GM12865 (cell line): Measurements from ENCODE around the gene CBLN3.
"Not testable (repeated sequence)": the region's sequence is repeated elsewhere in the genome, so short reads cannot be mapped to it uniquely, and the experiment has no call there.

Experiments used
- DNase-seq: peaks from one replicate; pipeline ENCODE4 v3.0.0; 2010; ENCODE audit warnings: low read depth
- H3K4me3 ChIP-seq: 2 replicates; pipeline ENCODE4 v1.5.1; 2011; ENCODE audit warnings: mild to moderate bottlenecking, low read depth, low read length, control low read depth
- TF ChIP-seq, protein P1 (sequence below): IDR thresholded peaks from 2 replicates; pipeline ENCODE4 v1.5.1; 2011; ENCODE audit warnings: low read length, control low read depth, low read depth, inconsistent platforms; ENCODE audit not compliant: insufficient read depth; ENCODE audit errors: missing control alignments

Gene CBLN3

DNA sequence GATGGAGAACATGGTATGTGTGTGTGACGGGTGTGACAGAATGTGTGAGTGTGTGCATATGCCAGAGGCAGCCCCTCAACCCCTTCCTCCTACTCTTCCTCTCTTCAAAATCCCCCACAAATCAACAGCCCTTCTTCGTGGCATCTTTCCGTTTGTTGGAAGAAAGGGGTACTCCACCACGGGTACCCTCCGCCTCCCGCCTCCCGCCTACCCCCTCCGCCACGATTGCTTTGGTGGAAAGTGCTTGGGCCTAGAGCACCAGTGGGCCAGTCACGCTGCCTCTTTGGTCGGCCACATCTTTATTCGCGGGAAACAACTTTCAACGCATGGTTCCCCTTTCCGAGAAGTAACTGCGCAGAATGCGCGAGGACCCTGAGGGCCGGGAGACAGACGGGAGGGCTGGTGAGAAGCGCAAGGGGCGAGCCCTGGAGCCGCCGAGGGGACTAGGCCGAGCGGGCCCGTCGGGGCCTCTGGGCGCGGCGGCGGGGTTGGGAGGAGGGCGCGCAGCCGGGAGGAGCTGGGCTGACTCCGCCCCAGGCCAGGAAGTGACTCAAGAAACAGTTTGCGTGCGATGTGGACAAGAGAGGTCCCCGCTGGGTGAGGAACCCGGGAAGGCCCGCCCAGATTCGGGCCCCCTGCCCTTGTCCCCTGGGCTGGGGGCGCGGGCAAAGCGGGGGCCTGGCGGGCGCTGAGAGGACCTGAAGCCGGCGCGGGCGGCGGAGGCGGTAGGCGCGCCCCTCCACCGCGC, at the start of gene CBLN3, which contains the start of gene KHNYN:
Gene CBLN3, minus strand, starts transcription at position 274 of the 748 bp plus-strand sequence. CDS start 614 bp downstream, outside the sequence.
Gene KHNYN, plus strand, starts transcription at position 560 of the 748 bp plus-strand sequence. CDS start 777 bp downstream, outside the sequence.
- DNase-seq: peak; percentile 93
- H3K4me3 ChIP-seq: peak within 1 kb of the TSS; percentile 66
- TF ChIP-seq, protein P1, sequence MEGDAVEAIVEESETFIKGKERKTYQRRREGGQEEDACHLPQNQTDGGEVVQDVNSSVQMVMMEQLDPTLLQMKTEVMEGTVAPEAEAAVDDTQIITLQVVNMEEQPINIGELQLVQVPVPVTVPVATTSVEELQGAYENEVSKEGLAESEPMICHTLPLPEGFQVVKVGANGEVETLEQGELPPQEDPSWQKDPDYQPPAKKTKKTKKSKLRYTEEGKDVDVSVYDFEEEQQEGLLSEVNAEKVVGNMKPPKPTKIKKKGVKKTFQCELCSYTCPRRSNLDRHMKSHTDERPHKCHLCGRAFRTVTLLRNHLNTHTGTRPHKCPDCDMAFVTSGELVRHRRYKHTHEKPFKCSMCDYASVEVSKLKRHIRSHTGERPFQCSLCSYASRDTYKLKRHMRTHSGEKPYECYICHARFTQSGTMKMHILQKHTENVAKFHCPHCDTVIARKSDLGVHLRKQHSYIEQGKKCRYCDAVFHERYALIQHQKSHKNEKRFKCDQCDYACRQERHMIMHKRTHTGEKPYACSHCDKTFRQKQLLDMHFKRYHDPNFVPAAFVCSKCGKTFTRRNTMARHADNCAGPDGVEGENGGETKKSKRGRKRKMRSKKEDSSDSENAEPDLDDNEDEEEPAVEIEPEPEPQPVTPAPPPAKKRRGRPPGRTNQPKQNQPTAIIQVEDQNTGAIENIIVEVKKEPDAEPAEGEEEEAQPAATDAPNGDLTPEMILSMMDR: no peak

DNA sequence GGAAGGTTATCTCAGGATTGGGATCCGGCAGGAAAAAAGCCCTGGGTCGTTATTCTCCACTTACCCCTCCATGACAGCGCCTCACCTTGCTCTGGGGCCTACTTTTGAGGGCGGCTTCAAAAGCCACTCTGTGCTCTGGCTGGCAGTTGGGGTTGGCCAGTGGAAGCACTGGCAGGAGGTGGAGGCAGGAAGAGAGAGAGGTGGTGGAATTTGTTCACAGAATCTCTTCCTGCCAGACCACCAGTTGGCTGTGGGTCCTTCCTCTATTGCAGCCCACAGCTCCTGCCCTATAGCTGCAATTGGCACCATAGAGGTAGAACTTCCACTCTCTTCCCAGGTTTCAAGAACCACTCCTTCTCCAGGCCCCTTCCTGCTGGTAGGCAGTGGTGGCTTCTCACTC, 45.8 kb upstream of the CBLN3 start:
- no peak for DNase-seq
- TF ChIP-seq, protein P1: no peak
- H3K4me3 ChIP-seq: no peak overlapping the region

DNA sequence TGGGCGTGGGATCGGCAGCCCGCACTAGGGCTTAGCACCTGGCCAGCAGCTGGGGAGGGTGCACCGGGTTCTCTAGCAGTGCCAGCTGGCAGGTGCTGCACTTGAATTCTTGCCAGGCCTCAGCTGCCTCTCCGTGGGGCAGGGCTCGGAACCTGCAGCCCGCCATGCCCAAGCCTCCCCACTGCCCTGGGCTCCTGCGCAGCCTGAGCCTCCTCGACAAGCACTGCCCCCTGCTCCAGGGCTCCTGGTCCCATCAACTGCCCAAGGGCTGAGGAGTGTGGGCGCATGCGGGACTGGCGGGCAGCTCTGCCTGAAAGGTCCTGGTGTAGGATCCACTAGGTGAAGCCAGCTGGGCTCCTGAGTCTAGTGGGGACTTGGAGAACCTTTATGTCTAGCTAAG, 43.7 kb upstream of the CBLN3 start:
- DNase-seq: no peak
- no peak overlapping the region for H3K4me3 ChIP-seq
- TF ChIP-seq, protein P1: no peak

DNA sequence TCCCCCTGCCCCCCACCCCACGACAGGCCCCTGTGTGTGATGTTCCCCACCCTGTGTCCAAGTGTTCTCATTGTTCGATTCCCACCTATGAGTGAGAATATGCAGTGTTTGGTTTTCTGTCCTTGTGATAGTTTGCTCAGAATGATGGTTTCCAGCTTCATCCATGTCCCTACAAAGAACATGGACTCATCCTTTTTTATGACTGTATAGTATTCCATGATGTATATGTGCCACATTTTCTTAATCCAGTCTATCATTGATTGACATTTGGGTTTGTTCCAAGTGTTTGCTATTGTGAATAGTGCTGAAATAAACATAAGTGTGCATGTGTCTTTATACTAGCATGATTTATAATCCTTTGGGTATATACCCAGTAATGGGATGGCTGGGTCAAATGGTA, 41.0 kb upstream of the CBLN3 start:
- not testable (repeated sequence) for H3K4me3 ChIP-seq, DNase-seq

DNA sequence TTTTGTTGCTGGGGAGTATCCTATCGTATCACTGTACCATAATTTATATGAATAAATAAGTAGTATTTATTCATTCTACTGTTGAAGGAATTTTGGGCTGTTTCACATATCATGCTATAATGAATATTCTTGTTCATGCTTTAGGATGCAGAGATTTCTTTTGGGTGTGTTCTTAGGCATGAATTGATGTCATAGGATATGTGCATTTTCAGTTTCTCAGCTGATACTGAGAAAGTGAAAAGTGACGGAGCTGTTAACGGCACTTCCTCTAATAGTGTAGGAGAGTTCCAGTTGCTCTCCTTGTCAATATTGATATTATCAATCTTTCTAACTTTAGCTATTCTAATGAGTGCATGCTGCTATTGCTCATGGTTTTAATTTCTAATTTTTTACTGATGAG, 36.3 kb upstream of the CBLN3 start:
- no peak overlapping the region for H3K4me3 ChIP-seq
- no peak for DNase-seq
- TF ChIP-seq, protein P1: no peak

DNA sequence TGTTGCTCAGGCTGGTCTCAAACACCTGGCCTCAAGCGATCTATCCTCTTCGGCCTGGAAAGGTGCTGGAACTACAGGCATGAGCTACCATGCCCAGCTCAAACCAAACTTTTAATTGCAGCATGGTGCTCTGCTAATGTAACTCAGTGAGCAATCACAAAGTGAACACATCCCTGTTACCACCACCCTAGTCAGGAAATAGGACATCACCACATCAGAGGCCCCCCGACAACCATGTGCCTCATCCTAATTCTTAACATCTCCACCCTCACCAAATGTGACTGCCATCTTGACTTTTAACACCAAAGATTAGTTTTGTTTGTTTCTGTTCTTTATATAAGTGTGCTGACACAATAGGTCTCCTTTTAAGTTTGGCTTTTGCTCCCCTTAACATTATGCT, 35.9 kb upstream of the CBLN3 start:
- TF ChIP-seq, protein P1: no peak
- no peak overlapping the region for H3K4me3 ChIP-seq
- DNase-seq: no peak

DNA sequence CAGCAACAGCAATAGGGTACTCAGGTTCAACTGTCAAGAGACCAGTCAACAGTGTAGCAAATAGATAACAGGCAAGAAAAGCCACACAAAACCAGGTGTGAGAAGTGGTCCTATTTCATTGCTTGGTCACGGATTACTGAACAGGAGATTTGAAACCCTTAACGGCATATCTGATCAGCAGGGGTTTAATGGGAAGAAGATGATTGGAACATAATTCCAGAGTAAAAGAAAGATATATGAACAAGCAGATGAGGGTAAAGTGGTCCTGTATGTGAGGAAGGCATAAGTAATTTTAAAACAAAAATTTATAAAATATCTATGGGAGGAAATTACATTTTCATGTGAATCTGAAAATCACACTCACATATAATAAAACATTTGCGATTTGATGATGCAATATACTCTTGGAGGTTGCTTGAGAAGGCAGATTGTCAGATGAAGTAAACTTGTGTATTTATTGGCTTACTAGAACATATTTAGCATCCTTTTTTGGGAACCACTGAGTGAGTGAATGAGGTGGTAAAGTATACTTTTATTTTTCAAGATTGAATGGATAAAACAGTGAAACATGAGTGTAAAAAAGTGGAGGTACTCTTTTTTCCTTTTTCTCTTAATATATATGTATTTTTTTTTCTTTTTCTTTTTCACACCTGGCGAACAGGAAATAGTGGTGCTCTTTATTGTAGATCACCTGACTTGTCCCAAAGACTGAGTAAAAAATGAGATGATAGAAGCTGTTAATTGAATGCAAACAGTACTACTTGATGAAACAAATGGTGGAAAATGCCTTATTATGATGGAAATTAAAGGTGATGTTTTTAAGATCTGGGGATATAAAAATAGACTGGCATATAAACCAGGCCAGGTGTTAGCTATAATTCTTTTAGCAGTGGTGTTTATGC, 34.7 kb upstream of the CBLN3 start:
- no peak overlapping the region for H3K4me3 ChIP-seq
- DNase-seq: no peak
- TF ChIP-seq, protein P1: no peak
